H9 (cell line): ENCODE measurements around the gene NUP210. TPM values are rescaled to one million over a fixed set of nuclear protein-coding genes. Genes with fewer than 3 reads are reported as not detected.

Source experiments
- DNase-seq: peaks from one replicate; pipeline ENCODE4 v3.0.0-alpha.2; 2017
- H2AFZ ChIP-seq: one replicate; pipeline ENCODE4 v1.6.1; 2013; ENCODE audit warnings: mild to moderate bottlenecking, low read length, control low read depth, moderate library complexity
- H2AK5ac ChIP-seq: 2 replicates; pipeline ENCODE4 v1.6.1; 2013; ENCODE audit warnings: low read length, control low read depth, mixed read lengths; ENCODE audit not compliant: insufficient read length
- H2BK120ac ChIP-seq: one replicate; pipeline ENCODE4 v1.6.1; 2013; ENCODE audit warnings: low read depth, mild to moderate bottlenecking, low read length, control low read depth, inconsistent platforms; ENCODE audit not compliant: poor library complexity, severe bottlenecking
- H2BK12ac ChIP-seq: 2 replicates; pipeline ENCODE4 v1.6.1; 2013; ENCODE audit warnings: low read length, control low read depth, mixed read lengths, low read depth; ENCODE audit not compliant: insufficient read length
- H2BK15ac ChIP-seq: 2 replicates; pipeline ENCODE4 v1.6.1; 2013; ENCODE audit warnings: low read depth, low read length, control low read depth
- H2BK20ac ChIP-seq: one replicate; pipeline ENCODE4 v1.6.1; 2013; ENCODE audit warnings: low read depth, mild to moderate bottlenecking, low read length, control low read depth, inconsistent platforms; ENCODE audit not compliant: poor library complexity, severe bottlenecking
- H2BK5ac ChIP-seq: 2 replicates; pipeline ENCODE4 v1.6.1; 2013; ENCODE audit warnings: low read length, control low read depth, mixed read lengths; ENCODE audit not compliant: insufficient read length
- H3K14ac ChIP-seq: 2 replicates; pipeline ENCODE4 v1.6.1; 2013; ENCODE audit warnings: low read length, control low read depth; ENCODE audit not compliant: insufficient read depth
- H3K18ac ChIP-seq: 2 replicates; pipeline ENCODE4 v1.6.1; 2013; ENCODE audit warnings: low read depth, mild to moderate bottlenecking, mixed read lengths, low read length, control low read depth; ENCODE audit not compliant: insufficient read length
- H3K23ac ChIP-seq: 2 replicates; pipeline ENCODE4 v1.6.1; 2013; ENCODE audit warnings: low read length, control low read depth, mixed read lengths, low read depth; ENCODE audit not compliant: insufficient read length
- H3K23me2 ChIP-seq: 2 replicates; pipeline ENCODE4 v1.6.1; 2013; ENCODE audit warnings: low read depth, mild to moderate bottlenecking, mixed read lengths, low read length, control low read depth; ENCODE audit not compliant: insufficient read length, poor library complexity, severe bottlenecking
- H3K27ac ChIP-seq: 2 replicates; pipeline ENCODE4 v1.5.1; 2013; ENCODE audit warnings: low read length, control low read depth, mixed read lengths, low read depth; ENCODE audit not compliant: insufficient read length
- H3K27me3 ChIP-seq: 2 replicates; pipeline ENCODE4 v1.6.1; 2013; ENCODE audit warnings: low read length, control low read depth, inconsistent platforms; ENCODE audit not compliant: insufficient read depth
- H3K4ac ChIP-seq: 2 replicates; pipeline ENCODE4 v1.6.1; 2013; ENCODE audit warnings: low read depth, mild to moderate bottlenecking, control low read depth, inconsistent platforms, low read length, moderate library complexity
- H3K4me1 ChIP-seq: 2 replicates; pipeline ENCODE4 v1.6.1; 2013; ENCODE audit warnings: low read length, control low read depth, inconsistent platforms; ENCODE audit not compliant: insufficient read depth
- H3K4me2 ChIP-seq: 2 replicates; pipeline ENCODE4 v1.6.1; 2013; ENCODE audit warnings: low read length, control low read depth, mixed read lengths; ENCODE audit not compliant: insufficient read length, insufficient read depth
- H3K56ac ChIP-seq: 2 replicates; pipeline ENCODE4 v1.6.1; 2013; ENCODE audit warnings: low read depth, mild to moderate bottlenecking, mixed read lengths, low read length, control low read depth; ENCODE audit not compliant: insufficient read length
- H3K79me1 ChIP-seq: 2 replicates; pipeline ENCODE4 v1.6.1; 2013; ENCODE audit warnings: low read depth, mild to moderate bottlenecking, moderate library complexity, low read length, control low read depth, inconsistent platforms; ENCODE audit not compliant: insufficient read depth, poor library complexity, severe bottlenecking
- H3K79me2 ChIP-seq: 2 replicates; pipeline ENCODE4 v1.6.1; 2013; ENCODE audit warnings: low read length, control low read depth, inconsistent platforms; ENCODE audit not compliant: insufficient read depth
- H3K9ac ChIP-seq: 2 replicates; pipeline ENCODE4 v1.6.1; 2013; ENCODE audit warnings: low read length, control low read depth, mixed read lengths; ENCODE audit not compliant: insufficient read length; ENCODE audit errors: extremely low read depth
- H3K9me3 ChIP-seq: one replicate; pipeline ENCODE4 v1.6.1; 2013; ENCODE audit warnings: low read depth, low read length, inconsistent platforms; ENCODE audit not compliant: control insufficient read depth
- H3T11ph ChIP-seq: one replicate; pipeline ENCODE4 v1.6.1; 2013; ENCODE audit warnings: mild to moderate bottlenecking, low read length, control low read depth, inconsistent platforms
- H4K20me1 ChIP-seq: one replicate; pipeline ENCODE4 v1.6.1; 2013; ENCODE audit not compliant: control insufficient read depth, insufficient read length, insufficient read depth
- H4K5ac ChIP-seq: 2 replicates; pipeline ENCODE4 v1.6.1; 2013; ENCODE audit warnings: low read depth, mild to moderate bottlenecking, mixed read lengths, low read length, control low read depth; ENCODE audit not compliant: insufficient read length
- H4K8ac ChIP-seq: replicated peaks from 2 replicates; pipeline ENCODE4 v1.6.1; 2013; ENCODE audit warnings: low read length, control low read depth, mixed read lengths, low read depth; ENCODE audit not compliant: insufficient read length
- H4K91ac ChIP-seq: 2 replicates; pipeline ENCODE4 v1.6.1; 2013; ENCODE audit warnings: low read depth, mild to moderate bottlenecking, moderate library complexity, mixed read lengths, low read length, control low read depth; ENCODE audit not compliant: insufficient read length
- H3K27ac Mint-ChIP-seq, 3 experiments: 2 replicates in 2 of 3; 3 replicates in 1 of 3; pipeline ENCODE4 v1.8.0; 2020 to 2021; ENCODE audit warnings: mixed read lengths in 3 of 3, mild to moderate bottlenecking in 1 of 3, moderate library complexity in 1 of 3
- H3K27me3 Mint-ChIP-seq: 2 replicates; pipeline ENCODE4 v1.8.0; 2021; ENCODE audit warnings: low read depth, mild to moderate bottlenecking, moderate library complexity, mixed read lengths
- H3K36me3 Mint-ChIP-seq, 3 experiments: 2 replicates in 2 of 3; 3 replicates in 1 of 3; pipeline ENCODE4 v1.8.0; 2020 to 2021; ENCODE audit warnings: low read depth in 3 of 3, mixed read lengths in 3 of 3; ENCODE audit not compliant: insufficient read depth in 1 of 3
- H3K4me1 Mint-ChIP-seq, 2 experiments: 2 replicates each; pipeline ENCODE4 v1.8.0; 2020; ENCODE audit warnings: mixed read lengths in 2 of 2
- H3K4me3 Mint-ChIP-seq, 2 experiments: 2 replicates in 1 of 2; 3 replicates in 1 of 2; pipeline ENCODE4 v1.8.0; 2020 to 2021; ENCODE audit warnings: mild to moderate bottlenecking in 2 of 2, mixed read lengths in 2 of 2, moderate library complexity in 1 of 2
- H3K9me3 Mint-ChIP-seq, 2 experiments: 2 replicates in 1 of 2; 3 replicates in 1 of 2; pipeline ENCODE4 v1.8.0; 2020; ENCODE audit warnings: mild to moderate bottlenecking in 2 of 2, mixed read lengths in 2 of 2, moderate library complexity in 1 of 2
- CTCF ChIP-seq: fragments of 200-600 bp; sonication (generic); conservative IDR thresholded peaks from 3 replicates; pipeline ENCODE4 v1.8.0; 2021; ENCODE audit warnings: antibody characterized with exemption, mild to moderate bottlenecking
- WGBS: extraction: QIAGEN DNeasy Blood & Tissue Kit; methylation state at CpG from one replicate; pipeline ENCODE4 v1.1.7; 2013; ENCODE audit warnings: missing lambda C conversion rate, low lambda C conversion rate, mixed read lengths; ENCODE audit not compliant: insufficient read length; ENCODE audit errors: extremely low coverage; 5-methylcytosine and 5-hydroxymethylcytosine counted together
- total RNA-seq: library from RNA; stranded (reverse); gene quantifications from 2 replicates; pipeline ENCODE4 v1.2.1, GENCODE V29; 2021

The NUP210 gene
- total RNA-seq, 1 experiment from 2014 or later: 48.8 TPM

- peaks cover 43 to 79% (median 67%) of the 10 kb centered on the region in 3 experiments for H3K36me3 Mint-ChIP-seq
- no peak overlapping the region for H3K14ac ChIP-seq
- H2BK20ac ChIP-seq: no peak overlapping the region
- no peak overlapping the region for H3K4me2 ChIP-seq
- no peak for TF ChIP-seq CTCF
- no peaks in the 10 kb centered on the region for H3K79me2 ChIP-seq
- H2BK120ac ChIP-seq: no peak overlapping the region
- H3K27me3 Mint-ChIP-seq: no peaks in the 10 kb centered on the region
- no peaks in the 10 kb centered on the region for H3K4me1 ChIP-seq
- no peak overlapping the region for H2BK15ac ChIP-seq
- H3K27ac Mint-ChIP-seq: peak overlapping the region in 2 of 3 experiments; percentile 53 to 83; a peak in 3 of 7 replicates
- no peaks in the 10 kb centered on the region for H3K79me1 ChIP-seq
- H3K23me2 ChIP-seq: no peaks in the 10 kb centered on the region
- DNase-seq: no peak
- H3T11ph ChIP-seq: no peak overlapping the region
- H3K9ac ChIP-seq: no peak overlapping the region
- H4K91ac ChIP-seq: no peak overlapping the region
- WGBS: no CpG with 5 or more reads among the region's 7 CpGs
- H4K20me1 ChIP-seq: no peaks in the 10 kb centered on the region
- no peak overlapping the region for H2BK12ac ChIP-seq
- H3K27me3 ChIP-seq: no peaks in the 10 kb centered on the region
- H2BK5ac ChIP-seq: no peak overlapping the region
- no peaks in the 10 kb centered on the region for H3K9me3 Mint-ChIP-seq
- no peak overlapping the region for H3K4ac ChIP-seq
- no peak overlapping the region for H3K27ac ChIP-seq
- no peaks in the 10 kb centered on the region for H3K9me3 ChIP-seq
- no peaks in the 10 kb centered on the region for H3K4me1 Mint-ChIP-seq
- H4K5ac ChIP-seq: no peak overlapping the region
- H3K4me3 Mint-ChIP-seq: no peak overlapping the region; a peak in 1 of 5 replicates
- no peak overlapping the region for H4K8ac ChIP-seq
- H2AFZ ChIP-seq: no peak overlapping the region
- H2AK5ac ChIP-seq: no peak overlapping the region
- no peak overlapping the region for H3K23ac ChIP-seq
- H3K18ac ChIP-seq: no peak overlapping the region
- H3K56ac ChIP-seq: no peak overlapping the region
These were observed 94.2 kb downstream of the NUP210 start for GRCh38 chr3:13325892-13326443.
